Activated naive CD8-positive, alpha-beta T cell treated with anti-CD3 and anti-CD28 coated beads for 36 hours (primary cell): ENCODE results near the gene UPK3B. TPM values are rescaled to one million over a fixed set of nuclear protein-coding genes. Genes with fewer than 3 reads are reported as not detected.
A peak's percentile ranks its signal among the peaks of the same experiment; 100 is the strongest.
"Not testable (repeated sequence)": the region's sequence is repeated elsewhere in the genome, so short reads cannot be mapped to it uniquely, and the experiment has no call there.

Experiments
- DNase-seq: peaks from one replicate; pipeline ENCODE4 v3.0.0; 2021
- H3K27ac Mint-ChIP-seq: one replicate; pipeline ENCODE4 v1.8.0; 2022; ENCODE audit warnings: mild to moderate bottlenecking, moderate library complexity, mixed read lengths
- H3K27me3 Mint-ChIP-seq: one replicate; pipeline ENCODE4 v1.8.0; 2022; ENCODE audit warnings: mild to moderate bottlenecking, mixed read lengths
- H3K36me3 Mint-ChIP-seq: one replicate; pipeline ENCODE4 v1.8.0; 2021; ENCODE audit warnings: mild to moderate bottlenecking, mixed read lengths
- H3K4me1 Mint-ChIP-seq: one replicate; pipeline ENCODE4 v1.8.0; 2021; ENCODE audit warnings: mixed read lengths
- H3K4me3 Mint-ChIP-seq: one replicate; pipeline ENCODE4 v1.8.0; 2022; ENCODE audit warnings: mild to moderate bottlenecking, moderate library complexity, mixed read lengths
- H3K9me3 Mint-ChIP-seq: one replicate; pipeline ENCODE4 v1.8.0; 2022; ENCODE audit warnings: mixed read lengths
- total RNA-seq, 2 experiments: library from RNA; stranded (reverse); gene quantifications; one replicate each; pipeline ENCODE4 v1.2.3, GENCODE V29; 2021

UPK3B gene
- total RNA-seq, 2 experiments from 2014 or later = not detected

DNA sequence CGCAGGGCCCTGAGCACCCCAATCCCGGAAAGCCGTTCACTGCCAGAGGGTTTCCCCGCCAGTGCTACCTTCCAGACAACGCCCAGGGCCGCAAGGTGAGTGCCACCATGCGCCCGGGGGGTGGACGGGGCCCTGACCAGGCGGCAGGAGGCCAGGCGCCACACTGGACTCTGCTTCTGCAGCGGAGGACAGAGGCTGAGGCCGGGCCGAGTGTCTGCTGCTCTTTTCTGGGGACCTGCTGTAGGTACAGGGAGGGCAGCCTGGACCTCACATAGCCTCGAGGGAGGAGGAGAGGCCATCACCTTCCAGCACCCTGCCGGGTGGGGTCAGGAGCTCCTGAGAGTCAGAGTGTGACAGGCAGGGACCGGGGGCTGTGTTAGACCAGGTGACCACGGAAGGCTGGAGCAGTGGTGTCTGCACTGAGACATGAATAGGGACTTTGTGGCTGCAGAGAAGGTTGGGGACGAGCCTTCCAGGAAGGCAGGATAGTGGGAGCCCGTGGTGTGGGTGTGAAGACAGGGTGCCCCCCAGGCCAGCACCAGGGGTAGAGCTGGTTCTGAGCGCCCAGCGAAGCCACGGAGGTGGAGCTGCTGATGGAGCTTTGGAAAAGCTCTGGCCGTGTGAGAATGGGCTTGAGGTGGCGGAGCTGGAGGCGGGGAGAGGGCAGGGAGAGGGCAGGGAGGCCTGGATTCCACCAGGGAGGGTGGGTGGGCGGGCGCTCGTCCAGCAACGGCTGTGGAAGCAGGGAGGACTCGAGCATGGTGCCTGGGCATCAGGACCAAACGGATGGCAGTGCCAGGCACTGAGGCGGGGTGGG lies 5.8 kb upstream of the UPK3B start:
- H3K4me1 Mint-ChIP-seq, H3K36me3 Mint-ChIP-seq, DNase-seq, H3K9me3 Mint-ChIP-seq, H3K27ac Mint-ChIP-seq, H3K27me3 Mint-ChIP-seq, H3K4me3 Mint-ChIP-seq: not testable (repeated sequence)

DNA sequence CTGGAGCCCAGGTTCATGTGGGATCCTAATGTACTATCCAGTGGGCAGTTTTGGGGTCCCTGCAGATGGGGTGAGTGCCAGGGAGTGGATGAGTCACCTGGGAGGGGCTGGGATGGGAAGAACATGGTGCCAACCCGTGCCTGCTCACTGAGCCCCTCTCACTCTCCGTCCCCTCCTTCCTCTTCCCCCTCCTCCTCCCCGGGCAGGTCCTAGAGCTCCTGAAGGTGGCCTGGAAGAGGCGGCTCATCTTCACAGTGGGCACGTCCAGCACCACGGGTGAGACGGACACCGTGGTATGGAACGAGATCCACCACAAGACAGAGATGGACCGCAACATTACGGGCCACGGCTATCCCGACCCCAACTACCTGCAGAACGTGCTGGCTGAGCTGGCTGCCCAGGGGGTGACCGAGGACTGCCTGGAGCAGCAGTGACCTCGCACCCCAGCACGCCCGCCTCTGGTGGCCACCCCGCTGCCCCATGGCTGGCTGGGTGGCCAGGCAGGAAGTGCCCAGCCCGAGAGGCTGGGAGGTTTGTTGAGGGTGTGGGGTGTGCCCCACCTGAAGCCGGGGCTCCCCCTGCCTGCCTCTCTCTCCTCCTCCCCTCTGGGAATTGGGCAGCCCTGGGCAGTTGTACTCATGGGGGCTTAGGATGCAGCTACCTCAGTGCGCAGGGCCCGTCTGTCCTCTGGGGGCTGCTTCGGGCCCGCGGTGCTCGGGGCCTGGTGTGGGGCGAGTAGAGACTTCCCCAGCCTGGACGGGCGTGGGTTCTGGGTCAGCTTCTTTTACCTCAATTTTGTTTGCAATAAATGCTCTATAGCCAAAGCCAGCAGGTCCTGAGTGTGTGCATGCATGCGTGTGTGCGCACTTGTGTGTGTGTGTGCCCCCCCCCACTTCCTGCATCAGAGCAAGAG lies 4.9 kb upstream of the UPK3B start:
- Mint-ChIP-seq H3K36me3 (no peaks in the 10 kb centered on the region), H3K4me3 (no peak overlapping the region)

GRCh38 chr7:76506081-76506440 lies 4.3 kb upstream of the UPK3B start:
- DNase-seq = no peak
- no peak overlapping the region for H3K4me3 Mint-ChIP-seq
- H3K4me1 Mint-ChIP-seq = no peaks in the 10 kb centered on the region
- no peak overlapping the region for H3K27ac Mint-ChIP-seq
- no peaks in the 10 kb centered on the region for H3K27me3 Mint-ChIP-seq
- no peaks in the 10 kb centered on the region for H3K9me3 Mint-ChIP-seq
- H3K36me3 Mint-ChIP-seq = no peaks in the 10 kb centered on the region

More for the DNA sequence above, 4.9 kb upstream of the UPK3B start:
- Mint-ChIP-seq H3K27ac (no peak overlapping the region), H3K9me3 (no peaks in the 10 kb centered on the region), H3K4me1 (no peaks in the 10 kb centered on the region), H3K27me3 (no peaks in the 10 kb centered on the region)
- no peak for DNase-seq

GRCh38 chr7:76506643-76507042 lies 3.7 kb upstream of the UPK3B start:
- H3K36me3 Mint-ChIP-seq, H3K4me3 Mint-ChIP-seq, H3K4me1 Mint-ChIP-seq, DNase-seq, H3K27me3 Mint-ChIP-seq, H3K27ac Mint-ChIP-seq, H3K9me3 Mint-ChIP-seq: not testable (repeated sequence)

GRCh38 chr7:76507723-76508406 lies 2.5 kb upstream of the UPK3B start:
- Mint-ChIP-seq H3K27ac (no peak overlapping the region), H3K27me3 (no peaks in the 10 kb centered on the region), H3K9me3 (no peaks in the 10 kb centered on the region), H3K4me3 (no peak overlapping the region), H3K4me1 (no peaks in the 10 kb centered on the region), H3K36me3 (no peaks in the 10 kb centered on the region)
- no peak for DNase-seq

GRCh38 chr7:76511200-76511910 lies 1.0 kb downstream of the UPK3B start:
- not testable (repeated sequence) for H3K4me3 Mint-ChIP-seq, DNase-seq, H3K4me1 Mint-ChIP-seq, H3K27ac Mint-ChIP-seq, H3K27me3 Mint-ChIP-seq, H3K9me3 Mint-ChIP-seq, H3K36me3 Mint-ChIP-seq

DNA sequence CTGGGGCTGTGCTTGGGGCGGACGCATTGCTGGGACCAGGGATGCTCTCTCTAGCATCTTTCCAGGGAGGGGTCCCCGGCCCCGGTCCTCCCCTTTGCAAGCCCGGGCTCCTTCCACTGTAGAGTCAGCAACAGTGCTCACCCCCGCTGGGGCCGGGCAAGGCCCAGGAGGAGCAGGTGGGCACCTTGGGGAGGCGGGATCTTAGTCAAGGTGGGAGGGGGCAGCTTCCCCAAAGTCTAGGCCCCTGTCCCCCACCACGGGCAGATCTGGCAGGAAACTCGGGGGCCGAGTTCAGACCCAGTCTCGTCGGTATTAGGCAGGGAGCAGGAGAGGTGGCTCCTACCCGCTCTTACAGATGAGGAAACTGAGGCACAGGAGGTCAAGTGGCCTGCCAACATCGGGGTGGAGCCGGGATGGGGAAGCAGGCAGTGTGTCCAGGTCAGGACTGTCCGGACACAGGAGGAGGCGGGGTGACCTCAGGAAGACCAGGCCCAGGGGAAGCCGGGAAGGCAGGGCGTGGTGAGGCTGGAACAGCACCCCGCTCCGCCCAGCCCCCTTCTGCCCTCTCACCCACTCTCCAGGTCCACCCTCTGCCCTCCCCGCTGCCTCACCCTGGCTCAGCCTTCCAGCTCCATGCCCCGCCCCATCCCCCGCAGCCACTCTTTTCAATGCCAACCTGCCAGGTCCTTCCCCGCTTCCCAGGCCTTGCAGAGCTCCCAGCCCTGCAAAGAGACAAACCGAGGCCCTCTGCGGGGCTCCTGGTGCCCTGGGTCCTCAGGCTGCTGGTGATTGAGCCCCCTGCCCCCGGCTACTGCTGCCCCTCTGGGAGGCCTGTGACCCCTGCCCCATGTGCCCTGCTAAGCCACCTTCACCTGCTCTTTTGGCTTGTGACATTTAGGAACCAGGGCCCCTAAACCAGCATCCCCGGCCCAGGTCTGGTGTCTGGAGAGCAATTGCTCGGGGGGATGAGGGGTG lies 1.8 kb downstream of the UPK3B start:
- H3K36me3 Mint-ChIP-seq, H3K27ac Mint-ChIP-seq, H3K4me1 Mint-ChIP-seq, H3K4me3 Mint-ChIP-seq, DNase-seq, H3K9me3 Mint-ChIP-seq, H3K27me3 Mint-ChIP-seq: not testable (repeated sequence)

GRCh38 chr7:76512941-76513816 lies 2.8 kb downstream of the UPK3B start:
- DNase-seq = no peak
- H3K4me1 Mint-ChIP-seq = no peaks in the 10 kb centered on the region
- no peak overlapping the region for H3K4me3 Mint-ChIP-seq
- no peaks in the 10 kb centered on the region for H3K36me3 Mint-ChIP-seq
- H3K27ac Mint-ChIP-seq = no peak overlapping the region
- H3K27me3 Mint-ChIP-seq = no peaks in the 10 kb centered on the region
- no peaks in the 10 kb centered on the region for H3K9me3 Mint-ChIP-seq

DNA sequence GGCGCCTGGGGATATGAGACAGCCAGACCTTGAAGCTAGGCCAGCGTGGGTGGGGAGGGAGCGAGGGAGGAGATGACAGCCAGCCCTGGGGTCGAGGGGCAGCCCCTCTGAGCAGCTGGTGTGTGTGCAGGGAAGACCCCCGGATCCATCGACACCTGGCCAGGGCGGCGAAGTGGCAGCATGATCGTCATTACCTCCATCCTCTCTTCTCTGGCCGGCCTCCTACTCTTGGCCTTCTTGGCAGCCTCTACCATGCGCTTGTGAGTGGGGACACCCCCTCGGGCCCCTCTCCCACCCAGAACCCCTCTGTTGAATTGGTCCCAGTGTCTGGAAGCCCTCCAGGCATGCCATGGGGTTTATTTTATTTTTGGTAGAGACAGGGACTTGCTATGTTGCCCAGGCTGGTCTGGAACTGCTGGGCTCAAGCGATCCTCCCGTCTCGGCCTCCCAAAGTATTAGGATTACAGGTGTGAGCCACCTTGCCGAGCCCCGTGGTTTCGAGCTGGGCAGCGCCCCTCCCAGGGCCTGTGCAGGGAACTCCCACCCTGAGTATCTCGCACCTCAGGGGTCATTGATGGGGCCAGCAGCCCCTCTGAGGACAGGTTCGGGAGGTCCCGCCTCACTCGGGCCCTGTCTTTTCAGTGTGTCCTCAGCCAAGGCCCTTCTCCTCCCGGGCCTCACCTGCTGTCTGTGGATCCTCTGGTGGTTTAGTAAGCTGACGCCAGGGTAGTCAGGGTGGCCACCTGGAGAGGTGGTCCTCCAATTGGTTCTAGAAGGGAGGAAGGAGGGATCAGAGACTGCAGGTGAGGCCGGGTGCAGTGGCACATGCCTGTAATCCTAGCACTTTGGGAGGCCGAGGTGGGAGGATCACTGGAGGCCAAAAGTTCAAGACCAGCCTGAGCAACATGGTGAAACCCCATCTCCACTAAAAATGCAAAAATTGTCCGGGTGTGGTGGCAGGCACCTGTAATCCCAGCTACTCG lies 3.8 kb downstream of the UPK3B start:
- H3K4me3 Mint-ChIP-seq = no peak overlapping the region
- H3K9me3 Mint-ChIP-seq = no peaks in the 10 kb centered on the region
- DNase-seq = no peak
- H3K27me3 Mint-ChIP-seq = no peaks in the 10 kb centered on the region
- H3K36me3 Mint-ChIP-seq = no peaks in the 10 kb centered on the region
- H3K27ac Mint-ChIP-seq = no peak overlapping the region
- no peaks in the 10 kb centered on the region for H3K4me1 Mint-ChIP-seq

GRCh38 chr7:76514926-76515771 lies 4.8 kb downstream of the UPK3B start:
- Mint-ChIP-seq H3K9me3 (no peaks in the 10 kb centered on the region), H3K36me3 (no peaks in the 10 kb centered on the region), H3K27ac (no peak overlapping the region), H3K27me3 (no peaks in the 10 kb centered on the region), H3K4me1 (no peaks in the 10 kb centered on the region), H3K4me3 (no peak overlapping the region)
- DNase-seq = no peak

DNA sequence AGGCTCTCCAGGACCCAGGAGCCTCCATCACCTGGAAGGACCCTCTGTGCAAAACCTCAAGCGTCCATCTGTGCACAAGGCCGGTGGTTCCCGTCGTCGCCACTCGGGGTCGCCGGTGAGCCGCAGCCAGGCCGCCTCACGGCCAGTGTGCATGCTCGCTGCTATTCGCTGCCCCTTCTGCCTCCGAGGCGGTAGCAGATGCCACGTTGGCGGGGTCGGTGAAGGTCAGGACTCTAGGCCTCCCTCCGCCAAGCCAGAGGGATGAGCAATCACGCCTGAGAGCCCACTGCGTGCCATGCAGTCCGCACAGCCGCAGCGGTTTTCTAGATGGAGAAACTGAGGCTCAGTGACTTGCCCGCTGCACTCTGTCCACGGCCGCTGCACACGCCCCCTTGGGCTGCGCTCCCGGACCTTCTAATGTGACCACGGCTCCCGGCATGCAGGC lies 5.7 kb downstream of the UPK3B start:
- Mint-ChIP-seq H3K27ac (no peak overlapping the region), H3K4me3 (no peak overlapping the region), H3K9me3 (no peaks in the 10 kb centered on the region), H3K36me3 (no peaks in the 10 kb centered on the region), H3K27me3 (no peaks in the 10 kb centered on the region), H3K4me1 (no peaks in the 10 kb centered on the region)
- DNase-seq = peak; percentile 52
